NCI-H2171 treated with DMSO at 0.1 percent for 48 hours (cell line): ENCODE data around the gene TNNC1.
A peak's percentile ranks its signal among the peaks of the same experiment; 100 is the strongest.

Experiments
- DNase-seq: peaks from one replicate; lab custom pipeline; 2025; lab: John Stamatoyannopoulos, UW

TNNC1 gene

DNA sequence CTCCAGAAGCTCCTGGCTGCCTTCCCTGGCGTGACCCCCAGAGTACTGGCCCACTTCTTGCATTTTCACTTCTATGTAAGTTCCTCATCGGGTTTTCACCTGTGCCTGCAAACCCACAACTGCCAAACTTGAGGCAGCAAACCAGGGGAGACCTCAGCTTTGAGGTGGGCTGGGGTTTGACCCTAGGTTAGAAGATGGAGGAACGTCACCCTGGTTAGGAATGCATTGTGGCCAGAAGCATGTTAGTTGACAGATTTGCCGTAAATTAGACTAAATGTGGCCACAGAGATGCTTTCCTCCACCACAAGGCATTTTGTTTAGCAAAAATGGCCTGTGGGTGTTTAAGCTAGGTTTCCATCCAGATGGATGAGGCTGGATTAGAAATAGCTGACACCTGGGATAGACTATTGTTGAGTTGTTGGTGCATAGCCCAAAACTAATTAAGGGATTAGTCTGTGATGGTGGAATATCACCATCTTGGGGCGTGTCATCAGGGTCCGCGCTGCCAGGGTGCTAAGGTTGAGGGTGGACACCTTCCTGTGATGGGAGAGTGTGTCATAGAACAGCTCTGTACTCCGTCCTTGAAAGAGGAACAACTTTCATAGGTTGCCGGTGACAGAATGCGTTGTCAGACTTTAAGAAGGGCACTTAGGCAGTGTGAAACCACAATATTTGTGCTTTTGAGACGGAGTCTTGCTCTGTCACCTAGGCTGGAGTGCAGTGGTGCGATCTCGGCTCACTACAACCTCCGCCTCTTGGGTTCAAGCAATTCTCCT, 5.1 kb upstream of the TNNC1 start:
- no peak for DNase-seq

DNA sequence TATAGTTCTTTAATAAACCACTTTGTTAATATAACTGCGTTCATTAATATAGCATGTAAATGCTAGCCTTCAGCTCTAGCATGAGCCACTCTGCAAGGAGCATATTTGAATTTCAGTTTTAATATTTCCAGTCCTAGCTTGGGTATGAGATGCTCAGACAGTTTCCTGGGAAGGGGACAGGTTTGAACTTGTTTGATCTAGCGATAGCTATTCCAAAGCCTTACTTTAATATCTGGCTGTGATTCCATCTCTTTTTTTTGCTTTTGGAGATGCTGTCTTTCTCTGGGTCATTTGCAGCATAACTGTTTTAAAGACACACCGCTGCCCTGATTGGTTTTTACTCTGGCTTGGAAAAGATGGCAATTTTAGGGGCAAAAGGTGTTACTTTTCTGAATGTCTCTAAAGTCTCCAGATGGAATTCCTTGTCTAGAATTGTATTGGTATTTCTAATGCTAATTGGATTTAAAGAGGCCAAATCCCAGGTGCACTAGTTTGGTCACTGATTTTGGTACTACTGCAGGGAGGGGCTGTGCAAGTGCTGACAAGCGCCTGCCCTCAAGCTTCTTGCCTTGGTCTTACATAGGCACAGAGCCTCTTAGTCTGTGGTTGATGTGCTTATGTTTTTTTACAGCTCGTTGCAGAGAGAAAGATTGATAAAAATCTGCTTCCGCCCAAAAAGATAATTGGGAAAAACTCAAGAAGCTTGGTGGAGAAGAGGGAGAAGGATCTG, 4.4 kb upstream of the TNNC1 start:
- no peak for DNase-seq

DNA sequence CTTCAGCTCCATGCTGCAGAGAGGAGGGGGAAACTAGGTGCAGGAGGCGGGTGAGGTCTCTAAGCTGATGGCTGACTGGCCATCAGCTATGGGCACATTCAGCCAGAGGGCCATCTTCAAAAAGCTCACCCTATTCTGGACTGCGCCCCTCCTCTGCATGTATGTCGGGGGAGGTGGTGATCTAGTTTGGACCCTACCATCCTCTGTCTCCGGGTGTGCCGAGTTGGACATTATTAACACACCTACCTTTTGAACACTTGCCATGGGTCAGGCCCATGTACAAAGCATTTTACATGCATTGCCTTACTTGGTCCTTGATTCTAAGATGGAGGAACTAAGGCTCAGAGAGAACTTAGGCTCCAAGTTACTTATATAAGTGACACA, 3.0 kb upstream of the TNNC1 start:
- DNase-seq: no peak

DNA sequence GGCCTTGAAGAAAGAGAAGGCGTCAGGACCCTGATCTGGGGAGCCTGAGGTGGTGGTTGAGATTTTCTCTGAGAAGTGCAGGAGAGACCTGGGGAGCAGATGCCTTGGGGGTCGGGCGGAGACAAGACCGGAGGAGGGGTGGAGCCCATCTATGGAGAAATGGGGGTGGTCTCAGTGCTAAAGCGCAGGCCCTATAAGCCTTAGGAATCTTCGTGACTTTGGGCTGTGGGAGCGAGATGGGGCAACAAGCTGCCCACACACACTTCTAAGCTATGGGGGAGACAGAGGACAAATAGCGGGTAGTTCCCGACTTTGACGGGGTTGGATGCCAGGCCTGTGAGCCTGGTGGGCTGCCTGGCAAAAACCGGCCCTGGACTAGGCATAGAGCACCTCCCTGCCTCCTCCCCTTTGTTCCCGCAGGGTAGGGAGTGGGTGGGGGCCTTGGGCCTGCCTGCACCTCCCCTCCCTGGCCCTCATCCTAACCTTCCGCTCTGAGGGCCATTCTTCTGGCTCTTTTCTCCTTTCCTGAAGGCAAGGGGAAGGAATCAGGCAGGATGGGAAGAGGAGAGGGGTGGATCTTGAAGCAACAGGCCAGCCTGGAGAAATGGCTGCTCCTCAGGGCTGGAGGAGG, 2.4 kb upstream of the TNNC1 start:
- DNase-seq: no peak

DNA sequence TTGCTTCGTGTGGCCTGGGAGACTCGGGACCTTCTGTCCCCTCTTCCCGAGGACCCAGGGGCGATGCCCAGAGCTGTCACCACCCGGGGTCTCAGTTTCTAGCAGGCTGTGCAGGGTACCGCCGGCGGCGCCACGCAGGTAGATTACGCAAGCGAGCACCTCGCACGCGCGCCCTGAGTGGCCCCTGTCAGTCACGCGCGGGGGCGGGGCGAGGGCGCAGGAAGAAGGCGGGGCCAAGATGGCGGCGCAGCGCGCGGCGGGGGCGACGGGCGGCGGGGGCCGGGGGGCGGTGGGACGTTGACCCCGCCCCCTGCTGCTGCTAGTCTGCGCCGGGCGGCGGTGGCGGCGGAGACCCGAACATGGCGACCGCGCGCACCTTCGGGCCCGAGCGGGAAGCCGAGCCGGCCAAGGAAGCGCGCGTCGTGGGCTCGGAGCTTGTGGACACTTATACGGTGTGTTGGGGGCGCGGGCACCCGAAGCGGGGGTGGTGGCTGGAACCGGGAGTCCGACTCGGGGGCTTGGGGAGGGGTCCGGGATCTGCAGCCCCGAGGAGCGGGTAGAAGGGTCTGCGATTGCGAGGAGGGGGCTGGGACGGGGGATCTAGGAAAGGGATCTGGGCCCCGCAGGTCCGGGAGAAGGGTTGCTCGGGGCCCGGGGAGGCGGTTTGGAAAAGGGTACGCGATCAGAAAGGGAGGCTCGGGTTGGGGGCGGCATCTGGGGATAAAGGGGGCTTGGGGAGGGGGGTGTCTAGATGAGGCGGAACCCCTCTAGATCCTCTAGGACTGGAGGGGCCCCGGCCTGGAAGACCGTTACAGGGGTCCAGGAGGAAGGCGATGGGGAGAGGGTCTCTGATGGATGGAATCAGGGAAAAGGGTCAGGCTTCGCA, 1.7 kb upstream of the TNNC1 start, which contains the start of gene NISCH:
NISCH (plus strand) TSS at position 322 of the 886 bp plus-strand sequence; CDS start at position 360, 38 bp downstream.
- DNase-seq: peak; percentile 63

DNA sequence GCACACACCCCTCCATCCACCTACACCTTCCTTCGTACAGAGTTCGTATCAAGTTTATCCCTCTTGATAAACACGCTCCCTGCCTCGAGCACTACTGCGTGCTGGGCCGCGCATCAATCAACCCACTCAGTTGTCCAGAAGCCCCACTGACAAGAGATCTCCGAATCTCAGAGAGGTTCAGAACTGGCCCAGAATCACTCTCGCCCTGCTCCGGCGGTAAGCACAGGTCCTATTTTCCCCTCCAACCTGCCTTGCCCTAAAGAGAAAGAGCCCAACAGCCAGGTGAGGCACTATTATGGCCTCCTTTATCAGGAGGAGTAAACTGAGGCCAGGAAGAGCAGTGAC, 1.1 kb upstream of the TNNC1 start:
- no peak for DNase-seq

DNA sequence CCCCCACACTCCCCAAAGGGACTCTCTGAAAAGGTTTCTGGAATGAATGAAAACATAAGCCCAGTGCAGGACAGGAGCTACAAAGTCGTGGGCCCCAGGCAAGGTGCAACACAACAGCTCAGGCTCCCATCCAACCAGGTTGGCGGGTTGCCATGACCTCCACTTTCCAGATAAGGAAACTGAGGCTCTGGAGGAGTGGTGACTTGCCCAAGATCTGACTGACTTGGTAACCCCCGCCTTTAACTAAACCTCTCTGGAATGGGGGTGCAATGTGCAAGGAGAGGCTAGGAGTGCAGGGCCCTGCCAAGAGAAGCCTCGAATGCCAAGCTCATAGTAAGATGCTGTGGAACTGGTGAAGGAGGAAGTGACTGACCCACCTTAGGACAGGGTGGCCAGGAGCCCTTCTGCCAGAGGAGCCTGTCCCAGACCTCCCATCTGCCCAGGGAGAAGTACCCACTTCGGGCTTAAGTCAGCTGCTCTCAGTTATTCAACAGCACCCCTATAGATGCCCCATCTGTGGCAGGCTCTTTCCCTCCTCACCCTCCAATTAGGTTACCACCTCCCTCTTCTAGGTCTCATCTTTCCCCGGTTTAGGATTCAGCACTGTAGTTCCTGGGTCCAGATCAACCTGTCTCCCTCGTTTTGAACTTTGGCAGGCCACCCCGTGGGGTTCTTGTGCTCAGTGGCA, 553 bp upstream of the TNNC1 start:
- no peak for DNase-seq

DNA sequence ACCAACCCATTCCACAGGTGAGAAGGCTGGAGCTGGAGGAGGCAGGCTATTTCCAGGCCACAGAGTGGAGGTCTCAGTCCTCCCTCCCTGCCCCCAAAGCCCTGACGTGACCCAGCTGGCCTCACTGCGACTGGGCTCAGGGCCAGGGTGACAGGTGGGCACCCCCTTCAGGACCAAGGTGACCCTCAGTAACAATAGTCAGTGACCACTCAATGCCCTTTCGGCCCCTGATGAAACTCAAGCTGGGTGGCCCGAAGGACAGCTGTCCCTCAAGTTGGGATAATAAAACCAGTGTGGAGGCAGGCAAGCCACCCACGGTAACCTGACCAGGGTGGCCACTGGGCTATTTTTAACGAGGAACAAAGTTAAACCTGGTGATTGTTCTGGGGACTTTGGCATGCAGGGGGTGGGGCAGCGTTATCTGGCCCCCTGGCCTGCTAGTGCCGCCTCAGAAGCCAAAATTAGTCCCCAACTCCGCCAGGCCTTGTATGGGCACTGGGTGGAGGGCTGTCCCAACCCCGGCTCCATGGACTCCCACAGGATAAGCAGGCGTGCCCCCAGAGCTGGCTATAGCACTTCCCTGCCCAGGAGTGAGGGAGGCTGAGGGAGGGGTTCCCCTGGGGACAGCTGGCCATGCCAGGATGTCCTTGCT, 1.1 kb downstream of the TNNC1 start:
- no peak for DNase-seq

DNA sequence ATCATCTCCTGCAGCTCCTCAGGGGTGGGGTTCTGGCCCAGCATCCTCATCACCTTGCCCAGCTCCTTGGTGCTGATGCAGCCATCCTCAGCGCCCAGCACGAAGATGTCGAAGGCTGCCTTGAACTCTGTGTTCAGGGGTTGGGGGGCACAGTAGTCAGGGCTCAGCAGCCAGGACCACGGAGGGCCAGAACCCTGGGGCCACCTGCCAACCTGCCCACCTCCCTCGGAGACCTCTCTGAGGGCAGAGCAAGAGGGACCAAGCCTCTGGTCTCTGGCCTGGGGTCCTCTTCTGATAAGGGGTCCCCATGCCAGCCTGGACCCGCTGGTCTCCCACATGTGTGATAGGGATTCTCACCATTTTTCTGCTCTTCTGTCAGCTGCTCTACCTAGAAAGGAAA, 1.7 kb downstream of the TNNC1 start:
- DNase-seq: no peak

DNA sequence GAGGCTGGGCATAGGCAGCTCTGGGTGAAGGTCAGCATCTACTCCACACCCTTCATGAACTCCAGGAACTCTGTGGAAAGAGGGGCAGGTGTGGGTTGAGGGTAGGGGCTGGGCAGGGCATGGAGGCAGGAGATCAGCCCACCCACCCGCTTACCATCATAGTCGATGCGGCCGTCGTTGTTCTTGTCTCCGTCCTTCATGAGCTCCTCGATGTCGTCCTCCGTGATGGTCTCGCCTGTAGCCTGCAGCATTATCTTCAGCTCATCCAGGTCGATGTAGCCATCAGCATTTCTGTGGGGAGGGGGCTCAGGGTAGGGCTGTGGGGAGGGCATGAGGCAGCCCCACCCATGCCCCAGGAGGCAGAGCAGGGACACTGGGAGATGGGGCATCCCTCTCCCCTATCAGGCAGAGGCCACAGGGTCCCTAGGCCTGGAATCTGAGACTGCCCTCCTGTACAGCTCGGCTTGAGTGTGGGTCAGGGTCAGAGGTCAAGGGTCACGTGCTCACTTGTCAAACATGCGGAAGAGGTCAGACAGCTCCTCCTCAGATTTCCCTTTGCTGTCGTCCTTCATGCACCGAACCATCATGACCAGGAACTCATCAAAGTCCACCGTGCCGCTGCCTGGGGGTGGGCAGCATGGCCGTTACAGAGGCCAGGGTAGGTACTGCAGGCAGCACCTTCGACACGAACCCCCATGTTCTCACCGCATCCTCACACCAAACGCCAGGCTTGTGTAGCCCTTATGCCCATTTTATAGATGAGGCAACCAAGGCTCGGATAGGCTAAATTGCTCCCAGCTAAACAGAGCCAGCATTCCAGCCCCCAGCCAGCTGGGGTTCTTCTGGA, 2.4 kb downstream of the TNNC1 start:
- DNase-seq: no peak

DNA sequence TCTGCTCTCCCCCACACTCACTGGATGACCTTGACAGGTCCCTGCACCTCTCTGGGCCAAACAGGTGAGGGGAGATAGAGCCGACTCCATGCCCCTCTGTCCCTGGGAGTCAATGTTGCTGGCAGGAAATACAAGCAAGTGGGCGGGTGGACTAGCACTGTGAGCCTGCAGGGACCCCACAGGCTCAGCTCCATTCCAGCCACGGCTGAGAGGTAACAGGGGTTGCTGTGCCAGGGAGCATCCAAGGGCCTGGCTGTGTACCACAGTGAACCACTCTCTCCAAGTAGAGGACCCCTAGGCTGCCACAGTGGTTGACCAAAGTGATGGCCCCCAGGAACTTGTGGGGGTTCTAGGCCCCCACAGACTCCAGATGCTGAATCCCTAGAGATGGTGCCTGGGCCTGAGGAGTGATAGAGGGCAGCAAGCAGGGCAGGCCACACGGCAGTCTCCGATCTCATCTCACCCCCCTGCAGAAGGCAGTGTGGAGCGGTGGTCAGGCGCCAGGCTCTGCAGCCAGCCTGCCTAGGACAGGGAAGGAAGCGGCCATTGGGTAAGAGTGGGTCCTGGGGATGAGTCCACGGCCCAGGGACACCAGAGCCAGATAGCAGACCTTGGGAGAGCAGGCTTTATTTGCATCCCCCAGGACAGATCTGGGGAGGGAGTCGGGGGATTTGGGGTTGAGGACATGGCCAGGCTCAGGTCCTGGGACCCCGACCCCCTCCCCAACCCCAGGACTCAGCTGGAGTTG, 3.2 kb downstream of the TNNC1 start:
- DNase-seq: no peak

DNA sequence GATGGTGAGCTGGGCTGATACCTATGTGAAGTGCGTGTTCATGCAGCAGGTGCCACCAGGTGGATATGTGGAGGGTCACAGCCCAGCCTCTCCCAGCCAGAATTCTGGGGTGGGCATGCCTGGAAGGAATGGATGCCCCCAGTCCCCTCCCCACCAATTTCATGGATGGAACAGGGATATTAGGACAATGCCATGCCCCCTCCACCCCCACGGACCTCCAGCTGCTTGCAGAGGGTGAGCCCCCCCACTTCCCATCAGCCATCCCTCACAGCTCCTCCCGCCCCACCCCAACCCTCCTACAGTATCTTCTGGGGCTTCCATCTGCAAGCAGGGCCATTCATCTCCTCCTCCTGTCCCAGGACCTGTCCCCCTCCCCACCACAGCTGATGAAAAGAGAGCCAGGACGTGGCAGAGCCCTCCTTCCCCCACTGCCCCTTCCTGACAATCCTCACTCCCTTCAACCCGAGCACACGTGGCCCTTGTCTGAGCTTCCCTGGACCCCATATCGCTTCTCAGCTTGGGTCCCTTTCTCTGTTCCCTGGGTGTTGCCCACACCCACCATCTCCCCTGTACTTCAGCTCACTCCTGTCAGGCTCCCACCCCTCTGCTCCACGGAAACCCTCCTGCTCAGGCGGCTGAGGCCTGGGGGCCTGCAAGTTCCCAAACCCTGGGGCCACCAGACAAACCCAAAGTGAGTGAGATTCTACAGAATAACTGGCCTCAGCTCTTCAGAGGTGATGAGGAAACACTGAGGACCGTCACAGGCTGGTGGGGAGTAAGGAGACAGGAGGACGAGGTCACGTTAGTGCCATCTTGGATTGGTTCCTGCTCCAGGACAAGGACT, 6.1 kb downstream of the TNNC1 start:
- no peak for DNase-seq

DNA sequence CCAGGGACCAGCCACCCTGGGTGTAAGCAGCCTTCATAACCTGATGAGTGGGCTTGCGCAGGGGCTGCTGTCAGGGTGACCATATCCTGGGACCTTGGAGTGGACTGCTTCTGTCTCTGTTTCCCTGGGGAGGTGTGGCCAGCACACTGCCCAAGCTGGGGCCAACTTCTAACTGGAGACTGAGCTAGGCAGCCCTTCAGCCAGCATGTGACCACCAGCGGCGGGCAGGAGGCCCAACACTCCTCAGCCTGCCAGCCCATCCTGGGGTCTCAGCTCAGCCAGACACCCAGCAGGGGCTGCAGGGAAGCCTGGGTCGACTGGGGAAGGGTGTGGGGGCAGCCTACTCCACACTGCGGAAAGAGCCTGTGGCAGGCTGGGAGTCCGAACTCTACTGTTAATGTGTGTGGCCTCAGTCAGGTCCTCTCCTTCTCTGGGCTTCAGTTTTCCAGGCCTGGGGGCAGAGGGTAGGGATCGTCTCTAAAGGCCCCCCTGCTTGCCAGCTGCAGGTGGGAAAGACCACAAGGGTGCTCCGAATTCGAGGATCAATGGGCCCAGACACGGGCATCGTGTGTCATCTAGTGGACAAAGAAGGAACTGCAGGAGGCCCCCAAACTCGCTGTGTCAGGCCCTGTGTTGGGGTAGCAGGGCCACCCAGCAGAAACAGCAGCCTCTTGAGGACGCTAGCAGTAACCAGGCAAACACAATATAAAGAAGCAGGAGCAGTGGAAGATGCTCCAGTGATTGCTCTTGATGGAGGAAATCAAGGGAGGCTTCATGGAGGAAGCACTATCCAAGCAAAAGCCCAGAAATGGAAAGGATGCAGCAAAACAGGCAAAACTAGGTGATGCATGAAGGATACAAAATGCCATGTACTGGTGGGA, 7.0 kb downstream of the TNNC1 start:
- peak; percentile 19 for DNase-seq

DNA sequence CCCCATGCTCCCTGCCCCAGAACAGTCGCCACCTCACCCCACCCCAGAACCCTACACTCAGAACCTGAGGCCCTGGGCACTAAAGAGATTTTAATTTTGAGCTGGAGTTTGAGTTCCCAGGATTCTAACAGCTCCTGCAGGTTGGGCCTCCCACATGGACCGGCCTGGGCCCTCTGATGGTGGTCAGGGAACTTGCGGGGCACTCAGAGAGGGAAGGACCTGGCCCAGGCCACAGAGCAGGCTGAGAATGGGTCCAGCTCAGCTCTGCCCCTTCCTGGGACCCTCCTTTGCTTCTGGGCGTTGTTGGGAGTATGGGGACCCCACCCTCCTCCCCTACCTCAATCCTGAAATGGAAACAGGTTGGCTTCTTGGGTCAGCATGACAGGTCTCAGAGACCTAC, 7.8 kb downstream of the TNNC1 start:
- no peak for DNase-seq

DNA sequence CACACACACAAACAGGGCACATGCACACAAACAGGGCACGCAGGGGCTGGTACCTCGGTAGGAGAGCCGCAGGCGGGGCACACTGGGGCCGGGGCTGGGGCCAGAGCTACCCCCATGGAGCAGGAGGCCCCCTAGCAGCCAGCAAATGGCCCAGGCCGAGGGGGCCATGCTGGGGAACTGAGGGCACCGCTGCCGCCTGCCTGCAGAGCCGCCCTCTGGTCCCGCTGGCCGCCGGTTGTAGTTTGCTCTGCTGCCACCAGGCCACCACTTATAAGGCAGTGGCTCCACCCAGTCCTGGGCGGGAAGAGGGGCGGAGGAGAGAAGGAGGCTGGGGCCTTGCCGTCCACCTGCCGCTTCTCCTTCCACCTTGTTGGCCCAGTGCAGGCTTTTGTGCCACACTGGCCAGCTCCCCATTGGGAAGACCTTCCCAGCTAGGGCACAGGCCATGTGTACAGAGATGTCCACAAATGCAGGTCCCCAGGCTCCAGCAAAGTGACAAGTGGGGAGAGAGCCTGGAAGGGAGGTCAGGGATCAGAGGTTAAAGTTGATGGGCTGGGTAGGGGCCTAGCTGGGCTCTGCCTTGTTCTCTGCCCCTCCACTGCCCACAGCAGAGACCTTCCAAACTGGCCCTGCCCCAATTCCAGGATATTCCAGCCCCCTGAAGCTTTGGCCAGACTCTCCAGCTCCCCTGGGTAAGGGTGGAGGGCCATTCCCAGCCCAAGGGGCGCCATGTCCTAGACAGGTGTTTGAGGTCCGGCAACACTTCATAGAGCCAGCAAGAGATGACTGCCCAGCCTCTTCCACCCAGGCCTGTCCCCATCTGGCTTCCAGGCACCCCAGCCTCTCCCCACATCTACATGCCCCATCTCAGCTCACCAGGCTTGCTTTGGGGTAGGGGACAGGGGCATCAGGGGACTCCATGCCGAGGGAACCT, 8.7 kb downstream of the TNNC1 start, which contains the start of gene SEMA3G:
SEMA3G (minus strand) TSS at position 244 of the 934 bp plus-strand sequence; CDS start at position 168, 76 bp downstream.
- no peak for DNase-seq
